Measurements from ENCODE around the gene ADAP1.

ADAP1 gene

GRCh38 chr7:919114-919442 is 35.4 kb downstream of the ADAP1 start:
- Histone ChIP-seq H3K4me2 (ENCODE audit: low read depth, low read length, poor library complexity, severe bottlenecking) (no peak overlapping the region), H3K27ac (ENCODE audit: low read depth, low read length) (no peak overlapping the region), H3K9me3 (ENCODE audit: insufficient read depth, low read length) (no peaks in the 10 kb centered on the region), H4K20me1 (ENCODE audit: low read depth, low read length) (no peaks in the 10 kb centered on the region), H3K36me3 (ENCODE audit: low read length) (no peaks in the 10 kb centered on the region), H3K4me3 (ENCODE audit: insufficient read depth, low read length, poor library complexity, severe bottlenecking) (no peak overlapping the region), H2AFZ (ENCODE audit: low read depth, low read length, severe bottlenecking) (no peak overlapping the region), H3K79me2 (ENCODE audit: insufficient read depth, low read length) (no peaks in the 10 kb centered on the region), H3K9ac (ENCODE audit: low read length) (no peak overlapping the region), H3K27me3 (ENCODE audit: low read length) (no peaks in the 10 kb centered on the region), H3F3A (ENCODE audit: insufficient read depth) (no peaks in the 10 kb centered on the region), H3K9me2 (replicated peaks; ENCODE audit: insufficient read depth, low read length) (no peaks in the 10 kb centered on the region)
- TF ChIP-seq CTCF (IDR thresholded peaks at IDR 0.05; ENCODE audit: insufficient read depth, low read length, poor library complexity, severe bottlenecking) = no peak
- TF ChIP-seq EZH2phosphoT487 (conservative IDR thresholded peaks at IDR 0.05; ENCODE audit: low read length) = no peak

GRCh38 chr7:918441-919113 is 35.9 kb downstream of the ADAP1 start:
- Histone ChIP-seq H3K27me3 (ENCODE audit: low read length) (no peaks in the 10 kb centered on the region), H3F3A (ENCODE audit: insufficient read depth) (no peaks in the 10 kb centered on the region), H3K4me2 (ENCODE audit: low read depth, low read length, poor library complexity, severe bottlenecking) (no peak overlapping the region), H4K20me1 (ENCODE audit: low read depth, low read length) (no peaks in the 10 kb centered on the region), H3K27ac (ENCODE audit: low read depth, low read length) (no peak overlapping the region), H3K4me3 (ENCODE audit: insufficient read depth, low read length, poor library complexity, severe bottlenecking) (no peak overlapping the region), H3K36me3 (ENCODE audit: low read length) (no peaks in the 10 kb centered on the region), H3K9ac (ENCODE audit: low read length) (no peak overlapping the region), H2AFZ (ENCODE audit: low read depth, low read length, severe bottlenecking) (no peak overlapping the region), H3K79me2 (ENCODE audit: insufficient read depth, low read length) (no peaks in the 10 kb centered on the region), H3K9me2 (replicated peaks; ENCODE audit: insufficient read depth, low read length) (no peaks in the 10 kb centered on the region), H3K9me3 (ENCODE audit: insufficient read depth, low read length) (no peaks in the 10 kb centered on the region)
- TF ChIP-seq EZH2phosphoT487 (conservative IDR thresholded peaks at IDR 0.05; ENCODE audit: low read length) = no peak
- no peak for TF ChIP-seq CTCF (IDR thresholded peaks at IDR 0.05; ENCODE audit: insufficient read depth, low read length, poor library complexity, severe bottlenecking)

GRCh38 chr7:918118-918425 is 36.4 kb downstream of the ADAP1 start:
- Histone ChIP-seq H3K4me2 (ENCODE audit: low read depth, low read length, poor library complexity, severe bottlenecking) (no peak overlapping the region), H3K9ac (ENCODE audit: low read length) (no peak overlapping the region), H2AFZ (ENCODE audit: low read depth, low read length, severe bottlenecking) (no peak overlapping the region), H3F3A (ENCODE audit: insufficient read depth) (no peaks in the 10 kb centered on the region), H3K4me3 (ENCODE audit: insufficient read depth, low read length, poor library complexity, severe bottlenecking) (no peak overlapping the region), H3K36me3 (ENCODE audit: low read length) (no peaks in the 10 kb centered on the region), H4K20me1 (ENCODE audit: low read depth, low read length) (no peaks in the 10 kb centered on the region), H3K27ac (ENCODE audit: low read depth, low read length) (no peak overlapping the region), H3K9me2 (replicated peaks; ENCODE audit: insufficient read depth, low read length) (no peaks in the 10 kb centered on the region), H3K27me3 (ENCODE audit: low read length) (no peaks in the 10 kb centered on the region), H3K9me3 (ENCODE audit: insufficient read depth, low read length) (no peaks in the 10 kb centered on the region), H3K79me2 (ENCODE audit: insufficient read depth, low read length) (no peaks in the 10 kb centered on the region)
- no peak for TF ChIP-seq EZH2phosphoT487 (conservative IDR thresholded peaks at IDR 0.05; ENCODE audit: low read length)
- no peak for TF ChIP-seq CTCF (IDR thresholded peaks at IDR 0.05; ENCODE audit: insufficient read depth, low read length, poor library complexity, severe bottlenecking)
